ENCODE results near the gene F11R. TPM values are rescaled to one million over a fixed set of nuclear protein-coding genes. Genes with fewer than 3 reads are reported as not detected.
A peak's percentile ranks its signal among the peaks of the same experiment; 100 is the strongest.

F11R gene
- total RNA-seq, 8 experiments from 2014 or later, result 1.4 to 14.5 (median 5.2) TPM

GRCh38 chr1:160973491-160973890, 47.5 kb downstream of the F11R start:
- peaks cover 7 to 12% of the 10 kb centered on the region in 2 donors for H3K4me1 ChIP-seq (replicated peaks in 1 of 2)
- ATAC-seq (replicated peaks in 6 of 8), result peak in 1 of 8 experiments; percentile 34
- in situ Hi-C loops (cut with MboI; ENCODE audit: low pct_unique_long_range_greater_than_20kb in 2 of 9, low sequenced_read_pairs in 9 of 9, unreplicated experiment in 9 of 9), result loop anchor here in 2 of 9 experiments (25.0 kb wide), 2 partner anchors 136 to 286 kb away; no protein-coding TSS in a partner anchor
- 0 to 81% (median 50%) methylated on average over 1 to 4 of the region's 4 CpGs; no CpG with 5 or more reads in 3 of the 10 experiments for WGBS, 10 experiments
- no peak overlapping the region for H3K4me3 ChIP-seq
- no peak overlapping the region for H3K27ac ChIP-seq

- in situ Hi-C loops (cut with MboI; ENCODE audit: low pct_unique_long_range_greater_than_20kb in 2 of 9, low sequenced_read_pairs in 9 of 9, unreplicated experiment in 9 of 9), result loop anchor here in 2 of 9 experiments (25.0 kb wide), 2 partner anchors 136 to 286 kb away; no protein-coding TSS in a partner anchor
Observed at GRCh38 chr1:160972939-160973338, 48.0 kb downstream of the F11R start.

GRCh38 chr1:160971618-160972056, 49.3 kb downstream of the F11R start:
- 0 to 31% (median 6%) methylated on average over 1 to 6 of the region's 6 CpGs; no CpG with 5 or more reads in 1 of the 10 experiments for WGBS, 10 experiments
- H3K4me1 ChIP-seq (replicated peaks in 1 of 2), result peaks cover 7 to 12% of the 10 kb centered on the region in 2 donors
- no peak overlapping the region for H3K4me3 ChIP-seq
- peak in 7 of 8 experiments; percentile 48 to 99 (median 98) for ATAC-seq (replicated peaks in 6 of 8)
- in situ Hi-C loops (cut with MboI; ENCODE audit: low pct_unique_long_range_greater_than_20kb in 2 of 9, low sequenced_read_pairs in 9 of 9, unreplicated experiment in 9 of 9), result loop anchor here in 2 of 9 experiments (25.0 kb wide), 2 partner anchors 134 to 284 kb away; no protein-coding TSS in a partner anchor
- peak overlapping the region; percentile 33 to 73 for H3K27ac ChIP-seq

More at GRCh38 chr1:160972939-160973338, 48.0 kb downstream of the F11R start:
- Histone ChIP-seq H3K4me3 (no peak overlapping the region), H3K4me1 (replicated peaks in 1 of 2) (peaks cover 7 to 12% of the 10 kb centered on the region in 2 donors), H3K27ac (no peak overlapping the region)
- WGBS, 10 experiments, result 0 to 88% (median 61%) methylated on average over 1 to 3 of the region's 3 CpGs; no CpG with 5 or more reads in 3 of the 10 experiments
- ATAC-seq (replicated peaks in 6 of 8), result no peak

- Histone ChIP-seq H3K4me1 (replicated peaks in 1 of 2) (no peaks in the 10 kb centered on the region), H3K27ac (no peak overlapping the region), H3K4me3 (no peak overlapping the region)
- WGBS, 10 experiments, result 0 to 100% (median 42%) methylated on average over 1 to 4 of the region's 4 CpGs; no CpG with 5 or more reads in 1 of the 10 experiments
- ATAC-seq (replicated peaks in 6 of 8), result no peak
- in situ Hi-C loops (cut with MboI; ENCODE audit: low pct_unique_long_range_greater_than_20kb in 2 of 9, low sequenced_read_pairs in 9 of 9, unreplicated experiment in 9 of 9), result loop anchor here in 2 of 9 experiments (25.0 kb wide), 2 partner anchors 126 to 276 kb away; no protein-coding TSS in a partner anchor
Observed at GRCh38 chr1:160963521-160963920, 57.4 kb downstream of the F11R start.

GRCh38 chr1:160961419-160961818, 59.5 kb downstream of the F11R start:
- ATAC-seq (replicated peaks in 6 of 8), result no peak
- H3K27ac ChIP-seq, result no peak overlapping the region
- 0 to 69% (median 50%) methylated on average over 1 of the region's 1 CpG; no CpG with 5 or more reads in 5 of the 10 experiments for WGBS, 10 experiments
- no peaks in the 10 kb centered on the region for H3K4me1 ChIP-seq (replicated peaks in 1 of 2)
- H3K4me3 ChIP-seq, result no peak overlapping the region
- in situ Hi-C loops (cut with MboI; ENCODE audit: low pct_unique_long_range_greater_than_20kb in 2 of 9, low sequenced_read_pairs in 9 of 9, unreplicated experiment in 9 of 9), result loop anchor here in 2 of 9 experiments (25.0 kb wide), 2 partner anchors 124 to 274 kb away; no protein-coding TSS in a partner anchor

GRCh38 chr1:160956966-160957365, 64.0 kb downstream of the F11R start:
- peaks cover 0 to 2% of the 10 kb centered on the region in 2 donors for H3K4me1 ChIP-seq (replicated peaks in 1 of 2)
- ATAC-seq (replicated peaks in 6 of 8), result no peak
- no peak overlapping the region for H3K27ac ChIP-seq
- in situ Hi-C loops (cut with MboI; ENCODE audit: low pct_unique_long_range_greater_than_20kb in 2 of 9, low sequenced_read_pairs in 9 of 9, unreplicated experiment in 9 of 9), result loop anchor here in 3 of 9 experiments (10.0 to 25.0 kb wide), 3 partner anchors 120 to 270 kb away; no protein-coding TSS in a partner anchor
- no peak overlapping the region for H3K4me3 ChIP-seq
- WGBS, 10 experiments, result 0 to 100% (median 55%) methylated on average over 1 to 2 of the region's 4 CpGs; no CpG with 5 or more reads in 3 of the 10 experiments

- no peak within 1 kb of the TSS for H3K27ac ChIP-seq
- no peak within 1 kb of the TSS for H3K4me3 ChIP-seq
- 0 to 55% (median 40%) methylated on average over 1 to 4 of the region's 8 CpGs; no CpG with 5 or more reads in 2 of the 10 experiments for WGBS, 10 experiments
- peaks cover 0 to 2% of the 10 kb centered on the region in 2 donors for H3K4me1 ChIP-seq (replicated peaks in 1 of 2)
- in situ Hi-C loops (cut with MboI; ENCODE audit: low pct_unique_long_range_greater_than_20kb in 2 of 9, low sequenced_read_pairs in 9 of 9, unreplicated experiment in 9 of 9), result loop anchor here in 3 of 9 experiments (10.0 to 25.0 kb wide), 3 partner anchors 117 to 267 kb away; no protein-coding TSS in a partner anchor
- ATAC-seq (replicated peaks in 6 of 8), result peak in 3 of 8 experiments; percentile 48 to 68 (median 51)
Observed at GRCh38 chr1:160954158-160955104, 66.5 kb downstream of the F11R start, which contains the start of gene ITLN2. Gene ITLN2, minus strand, starts transcription at chr1:160954809. Its CDS starts 68 bp downstream, at chr1:160954741.

GRCh38 chr1:160953030-160953429, 67.9 kb downstream of the F11R start:
- 17 to 100% (median 85%) methylated on average over 2 to 3 of the region's 3 CpGs; no CpG with 5 or more reads in 2 of the 10 experiments for WGBS, 10 experiments
- in situ Hi-C loops (cut with MboI; ENCODE audit: low pct_unique_long_range_greater_than_20kb in 2 of 9, low sequenced_read_pairs in 9 of 9, unreplicated experiment in 9 of 9), result loop anchor here in 3 of 9 experiments (10.0 to 25.0 kb wide), 3 partner anchors 116 to 266 kb away; no protein-coding TSS in a partner anchor
- H3K4me1 ChIP-seq (replicated peaks in 1 of 2), result peaks cover 0 to 2% of the 10 kb centered on the region in 2 donors
- H3K27ac ChIP-seq, result no peak overlapping the region
- peak in 2 of 8 experiments; percentile 16 to 55 for ATAC-seq (replicated peaks in 6 of 8)
- H3K4me3 ChIP-seq, result no peak overlapping the region

- in situ Hi-C loops (cut with MboI; ENCODE audit: low pct_unique_long_range_greater_than_20kb in 2 of 9, low sequenced_read_pairs in 9 of 9, unreplicated experiment in 9 of 9), result loop anchor here in 3 of 9 experiments (10.0 to 25.0 kb wide), 3 partner anchors 115 to 265 kb away; no protein-coding TSS in a partner anchor
- Histone ChIP-seq H3K27ac (no peak overlapping the region), H3K4me1 (replicated peaks in 1 of 2) (peaks cover 0 to 2% of the 10 kb centered on the region in 2 donors), H3K4me3 (no peak overlapping the region)
- 80 to 92% (median 83%) methylated on average over 1 to 2 of the region's 2 CpGs; no CpG with 5 or more reads in 5 of the 10 experiments for WGBS, 10 experiments
- no peak for ATAC-seq (replicated peaks in 6 of 8)
Observed at GRCh38 chr1:160952129-160952510, 68.8 kb downstream of the F11R start.

- no peak overlapping the region for H3K4me3 ChIP-seq
- H3K4me1 ChIP-seq (replicated peaks in 1 of 2), result peaks cover 0 to 2% of the 10 kb centered on the region in 2 donors
- ATAC-seq (replicated peaks in 6 of 8), result peak in 6 of 8 experiments; percentile 30 to 95 (median 83)
- 0 to 100% (median 63%) methylated on average over 1 to 8 of the region's 8 CpGs; no CpG with 5 or more reads in 1 of the 10 experiments for WGBS, 10 experiments
- in situ Hi-C loops (cut with MboI; ENCODE audit: low pct_unique_long_range_greater_than_20kb in 2 of 9, low sequenced_read_pairs in 9 of 9, unreplicated experiment in 9 of 9), result loop anchor here in 3 of 9 experiments (10.0 to 25.0 kb wide), 3 partner anchors 114 to 264 kb away; no protein-coding TSS in a partner anchor
- H3K27ac ChIP-seq, result no peak overlapping the region
Observed at GRCh38 chr1:160951443-160952128, 69.4 kb downstream of the F11R start.

GRCh38 chr1:160950657-160951056, 70.3 kb downstream of the F11R start:
- WGBS, 10 experiments, result 95 to 100% methylated on average over 1 to 3 of the region's 3 CpGs; no CpG with 5 or more reads in 8 of the 10 experiments
- no peak for ATAC-seq (replicated peaks in 6 of 8)
- Histone ChIP-seq H3K4me3 (no peak overlapping the region), H3K27ac (no peak overlapping the region), H3K4me1 (replicated peaks in 1 of 2) (peaks cover 0 to 2% of the 10 kb centered on the region in 2 donors)
- in situ Hi-C loops (cut with MboI; ENCODE audit: low pct_unique_long_range_greater_than_20kb in 2 of 9, low sequenced_read_pairs in 9 of 9, unreplicated experiment in 9 of 9), result loop anchor here in 3 of 9 experiments (10.0 to 25.0 kb wide), 3 partner anchors 113 to 263 kb away; no protein-coding TSS in a partner anchor

All from motor neuron (in vitro differentiated cells).